ENCODE measurements around the gene FAF1.

FAF1 gene

DNA sequence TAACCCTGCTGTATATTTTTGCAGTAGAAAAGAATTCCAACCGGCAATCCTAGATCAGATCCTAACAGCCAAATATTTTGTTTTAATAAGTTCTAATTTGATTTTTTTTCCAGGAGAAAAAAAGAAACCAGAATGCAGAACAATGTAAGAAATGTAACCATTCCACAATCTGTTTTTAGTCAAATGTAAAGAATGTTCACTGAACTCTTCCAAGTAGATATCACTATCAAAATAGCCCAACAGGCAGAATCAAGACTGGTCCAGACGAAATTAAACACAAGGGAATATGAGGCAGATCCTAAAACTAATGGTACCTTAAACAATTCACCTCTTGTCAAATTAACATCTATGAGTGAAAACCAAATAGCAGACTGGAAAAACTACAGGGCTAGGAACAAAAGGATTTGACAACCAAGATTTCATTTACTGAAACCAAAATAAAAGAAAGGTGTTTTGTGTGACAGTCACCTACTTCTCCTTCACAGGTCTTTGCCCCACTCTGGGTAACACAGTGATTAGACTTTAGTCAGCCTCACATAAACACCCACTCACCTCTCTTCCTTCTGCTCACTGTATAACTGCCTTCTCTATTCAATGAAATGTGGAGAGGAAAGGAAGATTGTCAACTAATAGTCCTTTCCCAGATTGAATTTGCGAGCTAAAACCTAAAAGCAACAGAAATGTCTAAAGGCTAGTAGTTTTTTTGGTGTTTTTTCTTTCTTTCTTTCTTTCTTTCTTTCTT, 137.9 kb downstream of the FAF1 start:
- TF ChIP-seq, protein P1, sequence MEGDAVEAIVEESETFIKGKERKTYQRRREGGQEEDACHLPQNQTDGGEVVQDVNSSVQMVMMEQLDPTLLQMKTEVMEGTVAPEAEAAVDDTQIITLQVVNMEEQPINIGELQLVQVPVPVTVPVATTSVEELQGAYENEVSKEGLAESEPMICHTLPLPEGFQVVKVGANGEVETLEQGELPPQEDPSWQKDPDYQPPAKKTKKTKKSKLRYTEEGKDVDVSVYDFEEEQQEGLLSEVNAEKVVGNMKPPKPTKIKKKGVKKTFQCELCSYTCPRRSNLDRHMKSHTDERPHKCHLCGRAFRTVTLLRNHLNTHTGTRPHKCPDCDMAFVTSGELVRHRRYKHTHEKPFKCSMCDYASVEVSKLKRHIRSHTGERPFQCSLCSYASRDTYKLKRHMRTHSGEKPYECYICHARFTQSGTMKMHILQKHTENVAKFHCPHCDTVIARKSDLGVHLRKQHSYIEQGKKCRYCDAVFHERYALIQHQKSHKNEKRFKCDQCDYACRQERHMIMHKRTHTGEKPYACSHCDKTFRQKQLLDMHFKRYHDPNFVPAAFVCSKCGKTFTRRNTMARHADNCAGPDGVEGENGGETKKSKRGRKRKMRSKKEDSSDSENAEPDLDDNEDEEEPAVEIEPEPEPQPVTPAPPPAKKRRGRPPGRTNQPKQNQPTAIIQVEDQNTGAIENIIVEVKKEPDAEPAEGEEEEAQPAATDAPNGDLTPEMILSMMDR (IDR thresholded peaks at IDR 0.05; ENCODE audit: low read depth, low read length): no peak
- DNase-seq (ENCODE audit: extremely low read depth, low read depth): no peak

DNA sequence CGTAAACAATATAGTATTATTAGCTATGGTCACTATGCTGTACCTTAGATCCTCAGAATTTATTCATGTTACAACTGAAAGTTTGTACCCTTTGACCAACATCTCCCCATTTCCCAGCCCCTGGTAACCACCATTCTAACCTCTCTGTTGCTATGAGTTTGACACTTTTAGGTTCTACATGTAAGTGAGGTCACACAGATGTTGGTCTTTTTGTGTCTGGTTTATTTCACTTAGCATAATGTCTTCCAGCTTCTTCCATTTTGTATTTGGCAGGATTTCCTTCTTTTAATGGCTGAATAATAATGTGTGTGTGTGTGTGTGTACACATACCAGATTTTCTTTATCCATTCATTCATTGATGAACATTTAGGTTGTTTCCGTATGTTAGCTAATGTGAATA, 139.5 kb downstream of the FAF1 start:
- TF ChIP-seq, protein P1 (IDR thresholded peaks at IDR 0.05; ENCODE audit: low read depth, low read length): no peak
- no peak for DNase-seq (ENCODE audit: extremely low read depth, low read depth)

DNA sequence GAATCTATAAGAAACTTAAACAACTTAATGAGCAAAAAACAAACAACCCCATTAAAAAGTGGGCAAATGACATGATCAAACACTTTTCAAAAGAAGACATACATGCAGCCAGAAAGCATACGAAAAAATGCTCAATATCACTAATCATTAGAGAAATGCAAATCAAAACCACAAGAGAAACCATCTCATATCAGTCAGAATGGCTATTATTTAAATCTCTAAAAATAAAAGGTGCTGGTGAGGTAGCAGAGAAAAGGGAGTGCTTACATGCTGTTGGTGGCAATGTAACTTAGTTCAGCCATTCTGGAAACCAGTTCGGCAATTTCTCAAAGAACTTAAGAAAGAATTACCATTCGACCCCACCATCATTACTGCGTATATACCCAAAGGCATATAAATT, 147.7 kb downstream of the FAF1 start:
- no peak for DNase-seq (ENCODE audit: extremely low read depth, low read depth)
- TF ChIP-seq, protein P1 (IDR thresholded peaks at IDR 0.05; ENCODE audit: low read depth, low read length): no peak

DNA sequence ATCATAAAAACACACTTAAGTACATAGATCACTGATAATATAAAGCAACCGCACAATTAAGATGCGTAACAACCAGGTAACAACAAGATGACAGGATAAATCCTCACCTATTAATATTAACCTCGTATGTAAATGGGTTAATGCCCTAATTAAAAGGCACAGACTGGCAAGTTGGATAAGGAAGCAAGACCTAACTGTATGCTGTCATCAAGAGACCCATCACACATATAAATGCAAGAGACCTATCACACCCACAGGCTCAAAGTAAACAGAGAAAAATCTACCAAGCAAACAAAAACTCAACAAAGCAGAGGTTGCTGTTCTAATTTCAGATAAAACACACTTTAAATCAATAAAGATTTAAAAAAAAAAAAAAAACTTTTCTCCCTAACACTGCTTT, 151.8 kb downstream of the FAF1 start:
- TF ChIP-seq, protein P1 (IDR thresholded peaks at IDR 0.05; ENCODE audit: low read depth, low read length): no peak
- no peak for DNase-seq (ENCODE audit: extremely low read depth, low read depth)

DNA sequence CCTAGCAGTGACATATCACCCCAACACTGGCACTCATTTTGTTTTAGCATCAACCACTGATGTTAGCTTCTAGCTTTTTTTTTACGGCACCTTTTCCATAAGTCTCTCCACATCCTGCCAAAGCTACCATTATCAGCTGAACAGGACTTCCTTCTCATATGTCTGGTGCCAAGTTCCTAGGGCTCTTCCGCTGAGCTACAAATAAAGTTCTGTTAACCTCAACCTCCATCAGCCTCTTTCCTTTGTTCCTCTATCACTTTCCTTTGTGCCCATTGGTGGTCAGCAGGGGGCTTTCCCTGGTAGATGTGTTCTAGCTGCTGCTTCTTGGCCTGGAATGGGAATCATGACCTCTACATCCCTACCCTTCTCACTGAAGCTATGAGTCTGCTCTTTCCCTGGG, 163.8 kb downstream of the FAF1 start:
- TF ChIP-seq, protein P1 (IDR thresholded peaks at IDR 0.05; ENCODE audit: low read depth, low read length): no peak
- no peak for DNase-seq (ENCODE audit: extremely low read depth, low read depth)

DNA sequence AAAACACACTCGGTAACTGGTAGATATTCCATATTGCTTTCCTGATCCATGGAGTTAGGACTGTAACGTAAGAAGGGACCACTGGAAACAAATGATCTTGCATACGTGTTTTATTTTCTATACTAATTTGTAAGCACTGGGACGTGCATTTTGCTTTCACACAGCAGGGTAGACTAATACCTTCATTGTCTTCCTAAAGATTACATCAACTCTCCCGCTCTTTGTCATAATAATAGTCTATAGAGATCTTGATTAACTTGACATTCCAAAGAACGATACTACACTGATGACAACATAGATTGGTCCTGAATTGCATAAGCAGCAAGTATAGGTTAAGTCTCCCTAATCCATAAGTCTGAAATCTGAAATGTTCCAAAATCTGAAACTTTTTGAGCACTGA, 166.5 kb downstream of the FAF1 start:
- DNase-seq (ENCODE audit: extremely low read depth, low read depth): no peak
- TF ChIP-seq, protein P1 (IDR thresholded peaks at IDR 0.05; ENCODE audit: low read depth, low read length): no peak

DNA sequence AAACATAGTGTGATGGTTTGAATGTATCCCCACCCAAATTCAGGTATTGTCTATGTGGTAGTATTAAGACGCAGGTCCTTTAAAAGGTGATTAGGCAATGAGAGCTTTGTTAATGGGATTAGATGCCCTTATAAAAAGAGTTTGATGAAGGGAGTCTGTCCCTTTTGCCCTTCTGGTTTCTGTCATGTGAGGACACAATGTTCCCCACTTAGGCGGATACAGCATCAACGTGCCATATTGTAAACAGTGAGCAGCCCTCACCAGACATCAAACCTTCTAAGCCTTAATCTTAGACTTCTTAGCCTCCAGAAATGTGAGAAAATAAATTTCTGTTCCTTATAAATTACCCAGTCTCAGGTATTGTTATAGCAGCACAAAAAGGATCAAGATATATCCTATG, 172.8 kb downstream of the FAF1 start:
- DNase-seq (ENCODE audit: extremely low read depth, low read depth): no peak
- TF ChIP-seq, protein P1 (IDR thresholded peaks at IDR 0.05; ENCODE audit: low read depth, low read length): no peak
